ENCODE measurements around the gene WWP2. TPM values are rescaled to one million over a fixed set of nuclear protein-coding genes. Genes with fewer than 3 reads are reported as not detected.

WWP2 gene
- total RNA-seq, 1 experiment from 2014 or later = 22.8 TPM

- Histone ChIP-seq H3K4me3 (ENCODE audit: low read depth in 2 of 2, low read length in 2 of 2) (no peak overlapping the region), H3K27me3 (ENCODE audit: control insufficient read depth, insufficient read depth, low read length) (no peaks in the 10 kb centered on the region), H3K27ac (ENCODE audit: low read length) (no peak overlapping the region), H3K4me1 (ENCODE audit: control insufficient read depth, insufficient read depth, low read length) (no peaks in the 10 kb centered on the region), H3K36me3 (ENCODE audit: control insufficient read depth, insufficient read depth, low read length) (no peaks in the 10 kb centered on the region), H3K9me3 (ENCODE audit: control insufficient read depth, insufficient read depth, low read depth, low read length) (no peaks in the 10 kb centered on the region)
- DNase-seq (ENCODE audit: low read depth, low spot score) (no peak), ATAC-seq (no peak)
- BruUV-seq (replicated peaks) = no TSS peak
- intact Hi-C loops (cut with micrococcal nuclease; ENCODE audit: unreplicated experiment) = no loop called here
- TF ChIP-seq TCF7L2 (IDR thresholded peaks at IDR 0.05; ENCODE audit: low read depth, low read length) = no peak
- TF ChIP-seq SIN3A (IDR thresholded peaks at IDR 0.05; ENCODE audit: borderline replicate concordance, insufficient read depth, low read depth, low read length) = no peak
- no peak for TF ChIP-seq CTCF (IDR thresholded peaks at IDR 0.05)
- TF ChIP-seq, protein P1, sequence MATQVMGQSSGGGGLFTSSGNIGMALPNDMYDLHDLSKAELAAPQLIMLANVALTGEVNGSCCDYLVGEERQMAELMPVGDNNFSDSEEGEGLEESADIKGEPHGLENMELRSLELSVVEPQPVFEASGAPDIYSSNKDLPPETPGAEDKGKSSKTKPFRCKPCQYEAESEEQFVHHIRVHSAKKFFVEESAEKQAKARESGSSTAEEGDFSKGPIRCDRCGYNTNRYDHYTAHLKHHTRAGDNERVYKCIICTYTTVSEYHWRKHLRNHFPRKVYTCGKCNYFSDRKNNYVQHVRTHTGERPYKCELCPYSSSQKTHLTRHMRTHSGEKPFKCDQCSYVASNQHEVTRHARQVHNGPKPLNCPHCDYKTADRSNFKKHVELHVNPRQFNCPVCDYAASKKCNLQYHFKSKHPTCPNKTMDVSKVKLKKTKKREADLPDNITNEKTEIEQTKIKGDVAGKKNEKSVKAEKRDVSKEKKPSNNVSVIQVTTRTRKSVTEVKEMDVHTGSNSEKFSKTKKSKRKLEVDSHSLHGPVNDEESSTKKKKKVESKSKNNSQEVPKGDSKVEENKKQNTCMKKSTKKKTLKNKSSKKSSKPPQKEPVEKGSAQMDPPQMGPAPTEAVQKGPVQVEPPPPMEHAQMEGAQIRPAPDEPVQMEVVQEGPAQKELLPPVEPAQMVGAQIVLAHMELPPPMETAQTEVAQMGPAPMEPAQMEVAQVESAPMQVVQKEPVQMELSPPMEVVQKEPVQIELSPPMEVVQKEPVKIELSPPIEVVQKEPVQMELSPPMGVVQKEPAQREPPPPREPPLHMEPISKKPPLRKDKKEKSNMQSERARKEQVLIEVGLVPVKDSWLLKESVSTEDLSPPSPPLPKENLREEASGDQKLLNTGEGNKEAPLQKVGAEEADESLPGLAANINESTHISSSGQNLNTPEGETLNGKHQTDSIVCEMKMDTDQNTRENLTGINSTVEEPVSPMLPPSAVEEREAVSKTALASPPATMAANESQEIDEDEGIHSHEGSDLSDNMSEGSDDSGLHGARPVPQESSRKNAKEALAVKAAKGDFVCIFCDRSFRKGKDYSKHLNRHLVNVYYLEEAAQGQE (IDR thresholded peaks at IDR 0.05; ENCODE audit: insufficient read depth in 1 of 2, low read depth in 2 of 2, low read length in 1 of 2) = no peak
- TF ChIP-seq POLR2AphosphoS5 (IDR thresholded peaks at IDR 0.05; ENCODE audit: low read depth, low read length) = no peak
- POLR2A ChIA-PET = no interaction called here
- CTCF ChIA-PET = no interaction called here
- in situ Hi-C loops (cut with HindIII; ENCODE audit: low pct_unique_long_range_greater_than_20kb, low sequenced_read_pairs) = no loop called here
Measured at GRCh38 chr16:69905171-69905555, 143.0 kb downstream of the WWP2 start.

DNA sequence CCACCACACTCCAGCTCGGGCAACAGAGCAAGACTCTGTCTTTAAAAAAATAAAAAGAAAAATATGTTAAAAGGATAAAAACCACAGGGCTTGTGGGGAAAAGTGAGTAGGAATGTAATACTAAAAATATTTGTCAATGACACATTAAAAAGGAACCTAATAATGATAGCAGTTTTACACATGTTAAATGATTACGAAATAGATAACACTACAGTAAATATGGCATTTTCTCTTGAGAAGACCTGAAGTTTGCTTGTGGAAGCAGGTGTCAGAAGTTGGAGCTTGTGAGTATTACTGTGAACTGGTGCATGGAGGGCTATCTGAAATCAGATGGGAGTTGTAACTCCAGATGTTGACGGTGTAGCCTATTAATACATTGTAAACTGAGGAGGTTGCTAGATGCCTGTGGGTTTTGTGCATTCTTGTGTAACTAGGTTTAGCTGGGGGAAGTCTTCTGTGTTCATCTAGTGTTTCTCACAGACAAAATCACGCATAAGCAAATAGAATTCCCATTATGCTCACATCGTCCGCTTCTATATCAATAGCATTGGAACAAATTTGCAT lies 144.8 kb downstream of the WWP2 start:
- intact Hi-C loops (cut with micrococcal nuclease; ENCODE audit: unreplicated experiment) (no loop called here), in situ Hi-C loops (cut with HindIII; ENCODE audit: low pct_unique_long_range_greater_than_20kb, low sequenced_read_pairs) (no loop called here)
- no TSS peak for BruUV-seq (replicated peaks)
- no peak overlapping the region for H3K4me3 ChIP-seq (ENCODE audit: low read depth in 2 of 2, low read length in 2 of 2)
- no peaks in the 10 kb centered on the region for H3K27me3 ChIP-seq (ENCODE audit: control insufficient read depth, insufficient read depth, low read length)
- DNase-seq (ENCODE audit: low read depth, low spot score) (no peak), ATAC-seq (no peak)
- TF ChIP-seq, protein P1 (IDR thresholded peaks at IDR 0.05; ENCODE audit: insufficient read depth in 1 of 2, low read depth in 2 of 2, low read length in 1 of 2) = no peak
- TF ChIP-seq SIN3A (IDR thresholded peaks at IDR 0.05; ENCODE audit: borderline replicate concordance, insufficient read depth, low read depth, low read length) (no peak), POLR2AphosphoS5 (IDR thresholded peaks at IDR 0.05; ENCODE audit: low read depth, low read length) (no peak), CTCF (IDR thresholded peaks at IDR 0.05) (no peak), TCF7L2 (IDR thresholded peaks at IDR 0.05; ENCODE audit: low read depth, low read length) (no peak)
- no peak overlapping the region for H3K27ac ChIP-seq (ENCODE audit: low read length)
- no peaks in the 10 kb centered on the region for H3K4me1 ChIP-seq (ENCODE audit: control insufficient read depth, insufficient read depth, low read length)
- no peaks in the 10 kb centered on the region for H3K9me3 ChIP-seq (ENCODE audit: control insufficient read depth, insufficient read depth, low read depth, low read length)
- ChIA-PET CTCF (no interaction called here), POLR2A (no interaction called here)
- H3K36me3 ChIP-seq (ENCODE audit: control insufficient read depth, insufficient read depth, low read length) = no peaks in the 10 kb centered on the region
